Stimulated activated CD8-positive, alpha-beta memory T cell treated with anti-CD3 and anti-CD28 coated beads, Interleukin-12 subunit alpha, Interleukin-12 subunit beta, amount 100 ng/mL, for 1 hour (primary cell): ENCODE measurements around the gene PHF13.
A peak's percentile ranks its signal among the peaks of the same experiment; 100 is the strongest.
"Not testable (repeated sequence)": the region's sequence is repeated elsewhere in the genome, so short reads cannot be mapped to it uniquely, and the experiment has no call there.

ENCODE experiments used
- DNase-seq: peaks from one replicate; pipeline ENCODE4 v3.0.0-alpha.2; 2020; ENCODE audit warnings: low read depth

The PHF13 gene

DNA sequence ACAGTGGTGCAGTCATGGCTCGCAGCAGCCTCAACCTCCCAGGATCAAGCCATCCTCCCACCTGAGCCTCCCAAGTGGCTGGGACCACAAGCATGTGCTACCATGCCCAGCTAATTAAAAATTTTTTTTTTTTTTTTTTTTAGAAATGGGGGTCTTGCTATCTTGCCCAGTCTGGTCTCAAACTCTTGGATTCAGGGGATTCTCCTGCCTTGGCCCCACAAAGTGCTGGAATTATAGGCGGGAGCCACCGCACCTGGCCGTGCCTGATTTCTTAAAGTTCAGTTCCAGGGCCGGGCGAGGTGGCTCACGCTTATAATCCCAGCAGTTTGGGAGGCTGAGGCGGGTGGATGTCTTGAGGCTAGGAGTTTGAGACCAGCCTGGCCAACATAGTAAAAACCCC, 17.5 kb downstream of the PHF13 start:
- no peak for DNase-seq

DNA sequence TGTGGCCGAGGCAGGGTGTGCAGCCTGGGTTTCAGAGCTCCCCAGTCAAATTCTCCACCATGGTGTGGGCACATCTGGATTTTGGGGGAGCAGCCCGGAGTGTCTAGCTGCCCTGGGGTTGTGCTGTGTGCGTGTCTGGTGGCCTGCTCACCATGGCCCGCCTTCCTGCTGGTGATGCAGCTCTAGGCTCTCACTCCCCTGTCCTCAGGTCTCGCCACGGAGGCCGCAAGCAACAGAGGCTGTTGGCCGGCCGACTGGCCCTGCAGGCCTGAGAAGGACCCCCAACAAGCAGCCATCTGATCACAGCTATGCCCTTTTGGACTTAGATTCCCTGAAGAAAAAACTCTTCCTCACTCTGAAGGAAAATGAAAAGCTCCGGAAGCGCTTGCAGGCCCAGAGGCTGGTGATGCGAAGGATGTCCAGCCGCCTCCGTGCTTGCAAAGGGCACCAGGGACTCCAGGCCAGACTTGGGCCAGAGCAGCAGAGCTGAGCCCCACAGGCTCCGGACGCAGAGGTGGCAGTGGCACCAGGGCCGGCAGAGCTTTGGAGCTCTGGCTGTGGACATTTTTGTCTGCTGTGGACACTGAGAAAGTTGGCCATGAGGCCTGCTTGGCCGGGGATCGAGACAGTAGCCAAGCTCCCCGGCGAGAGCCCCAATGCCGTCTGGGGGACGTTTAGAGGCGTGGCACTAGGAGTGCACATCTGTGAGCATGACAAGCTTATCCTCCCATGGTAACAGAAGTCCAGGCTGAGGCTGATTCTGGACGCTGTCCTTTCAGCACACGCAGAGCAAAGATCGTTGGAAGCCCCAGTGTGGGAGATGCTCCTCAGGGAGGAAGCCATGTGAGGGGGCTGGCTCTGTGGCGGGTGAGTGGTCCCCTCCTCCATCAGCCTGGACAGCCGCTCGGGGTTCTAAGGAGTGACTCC, 19.3 kb downstream of the PHF13 start:
- no peak for DNase-seq

DNA sequence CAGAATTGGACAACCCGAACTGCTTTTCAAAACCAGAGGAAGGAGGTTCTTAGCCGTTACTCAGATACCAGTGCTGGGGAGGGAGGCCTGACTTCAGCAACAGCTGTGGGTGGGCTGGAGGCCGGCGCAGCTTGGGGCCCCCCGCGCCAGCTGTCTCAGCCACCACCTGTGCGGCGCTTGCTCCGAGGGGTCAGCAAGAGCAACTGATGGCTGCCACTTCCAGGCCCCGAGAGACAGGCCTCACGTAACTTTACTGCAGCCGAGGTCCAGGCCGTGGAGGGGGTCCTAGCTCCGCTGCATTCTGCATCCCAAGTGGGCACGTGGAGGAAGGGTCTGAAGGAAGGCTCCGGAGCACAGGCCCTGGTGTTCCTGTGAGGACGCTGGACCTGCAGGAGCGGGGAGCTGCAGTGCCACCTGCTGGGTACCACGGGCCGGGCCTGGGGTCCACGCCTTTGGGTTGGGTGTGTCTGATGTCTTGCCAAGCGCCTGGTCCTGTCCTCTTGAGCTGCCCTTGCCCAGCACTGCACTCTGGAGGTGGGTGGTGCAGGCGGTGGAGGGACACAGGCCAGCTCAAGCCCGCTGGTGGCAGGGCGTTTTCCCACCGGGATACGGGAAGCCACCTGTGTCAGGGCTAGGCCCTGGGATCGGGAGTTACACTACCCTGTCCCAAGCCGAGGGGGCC, 21.0 kb downstream of the PHF13 start:
- DNase-seq, result no peak

DNA sequence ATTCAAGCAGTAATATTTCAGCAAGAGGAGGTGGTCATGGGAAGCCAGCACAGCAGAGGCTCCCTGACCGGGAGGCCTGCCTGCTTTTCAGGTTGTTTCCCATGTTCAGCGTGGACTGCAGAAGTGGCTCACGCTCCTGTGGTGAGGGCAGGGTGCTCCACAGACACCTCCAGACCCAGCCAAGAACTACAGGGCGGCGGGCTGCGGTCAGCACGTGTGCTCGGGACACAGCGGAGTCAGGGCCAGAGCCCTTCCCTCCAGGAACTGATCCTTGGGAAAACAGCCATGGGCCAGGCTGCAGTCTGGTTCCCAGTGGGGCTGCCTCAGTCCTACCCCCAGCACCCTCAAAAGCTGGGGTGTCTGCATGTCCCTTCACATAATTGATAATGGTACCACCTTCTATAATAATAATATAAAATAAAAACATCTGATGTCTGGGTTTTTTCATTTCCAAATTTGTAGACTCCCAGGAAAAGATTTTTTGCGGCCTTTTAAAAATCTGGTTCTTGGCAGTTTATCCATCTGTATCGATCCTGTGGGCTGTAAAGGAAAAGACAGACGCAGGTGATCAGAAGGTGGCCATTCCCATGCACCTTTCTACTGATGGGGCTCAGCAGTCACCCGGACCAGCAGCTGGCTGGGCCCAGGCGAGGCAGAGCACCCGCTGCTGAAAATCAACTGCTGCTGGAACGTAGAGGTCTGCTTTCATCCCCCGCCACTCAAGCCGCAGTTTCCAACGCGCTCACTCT, 21.8 kb downstream of the PHF13 start:
- no peak for DNase-seq

DNA sequence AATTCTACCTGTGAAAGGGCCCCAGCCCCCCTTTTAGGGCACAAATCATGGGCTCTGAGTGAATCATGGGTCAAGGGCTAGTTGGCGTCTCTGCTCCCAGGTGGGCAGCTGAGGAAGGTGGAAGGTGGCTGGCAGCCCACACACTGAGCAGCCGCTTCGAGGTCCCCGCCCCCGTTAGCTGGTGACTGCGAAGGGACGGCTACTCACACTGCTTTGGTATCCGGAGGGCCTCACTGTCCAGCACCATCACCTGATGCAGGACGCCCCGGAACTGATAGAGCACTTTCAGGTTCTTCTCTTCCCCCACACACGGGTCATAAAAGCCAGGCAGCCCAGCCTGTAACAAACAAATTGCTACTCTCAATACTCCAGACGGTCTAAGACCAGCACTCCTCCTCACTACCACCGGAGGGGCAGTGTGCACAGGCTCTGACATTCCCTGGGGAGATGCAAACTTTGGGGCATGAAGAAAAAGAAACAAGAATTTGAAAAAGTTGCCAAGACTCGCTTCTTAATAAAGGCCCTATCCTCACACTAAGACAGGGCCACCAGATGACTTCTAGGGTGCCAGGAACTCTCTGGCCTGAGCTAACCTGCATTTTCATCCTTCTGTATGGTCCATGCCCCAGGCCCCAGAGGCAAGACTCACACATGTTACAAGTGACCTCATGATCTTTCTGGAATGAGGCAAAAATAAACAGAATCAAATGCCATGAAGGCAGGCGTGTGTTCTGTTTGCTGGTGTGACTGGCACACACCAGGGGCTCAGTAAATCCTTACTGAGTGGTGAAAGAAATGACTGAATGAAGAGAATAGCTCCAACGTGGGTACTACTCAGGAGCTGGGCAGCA, 22.6 kb downstream of the PHF13 start:
- no peak for DNase-seq

DNA sequence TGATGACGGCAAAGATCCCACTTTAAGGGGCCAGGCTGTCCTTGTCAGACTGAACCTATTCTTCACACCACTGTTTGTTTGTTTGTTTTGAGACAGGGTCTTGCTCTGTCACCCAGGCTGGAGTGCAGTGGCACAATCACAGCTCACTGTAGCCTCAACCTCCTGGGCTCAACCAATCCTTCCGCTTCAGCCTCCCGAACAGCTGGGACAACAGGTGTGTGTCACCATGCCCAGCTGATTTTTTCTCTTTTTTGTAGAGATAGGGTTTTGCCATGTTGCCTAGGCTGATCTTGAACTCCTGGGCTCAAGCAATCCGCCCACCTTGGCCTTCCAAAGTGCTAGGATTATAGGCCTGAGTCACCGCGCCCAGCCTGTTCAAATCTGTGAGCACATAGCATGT, 23.2 kb downstream of the PHF13 start:
- DNase-seq, result not testable (repeated sequence)

DNA sequence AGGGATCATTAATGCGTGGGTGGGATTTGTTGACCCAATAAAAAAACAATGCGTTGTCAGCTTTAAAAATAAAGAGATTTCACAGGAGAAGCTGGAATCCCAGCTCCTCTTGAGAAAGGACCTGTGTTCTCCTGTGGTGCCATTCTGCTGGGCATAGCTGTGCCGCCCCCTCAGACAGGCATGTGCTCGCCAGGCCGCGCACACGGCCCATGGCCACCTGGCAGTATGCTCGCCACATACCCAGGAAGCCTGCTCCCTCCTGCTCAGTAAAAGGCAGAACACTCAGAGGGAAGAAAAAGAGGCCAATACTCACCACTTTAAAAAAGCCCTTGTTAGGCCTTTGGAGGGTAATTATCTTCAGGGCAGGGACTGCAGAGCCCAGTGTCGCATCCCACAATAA, 24.2 kb downstream of the PHF13 start:
- no peak for DNase-seq

DNA sequence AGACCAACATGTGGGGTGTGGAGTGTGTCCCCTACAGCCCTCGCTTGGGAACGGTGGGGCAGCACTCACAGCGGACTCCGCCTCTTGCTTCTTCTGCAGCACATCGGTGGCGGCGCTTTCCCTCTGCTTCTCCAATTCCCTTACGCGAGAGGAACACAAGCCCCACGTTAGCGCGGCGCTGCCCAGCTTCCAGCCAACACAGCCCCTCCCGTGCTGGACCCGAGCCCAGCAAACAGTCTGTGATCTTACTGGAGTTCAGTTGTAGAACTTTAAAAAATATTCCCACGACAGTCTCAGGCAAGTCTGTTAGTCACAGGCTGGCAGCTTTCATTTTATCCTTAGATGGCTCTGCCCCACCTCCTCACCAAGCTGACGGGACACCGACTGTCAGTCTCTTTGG, 24.7 kb downstream of the PHF13 start:
- no peak for DNase-seq

DNA sequence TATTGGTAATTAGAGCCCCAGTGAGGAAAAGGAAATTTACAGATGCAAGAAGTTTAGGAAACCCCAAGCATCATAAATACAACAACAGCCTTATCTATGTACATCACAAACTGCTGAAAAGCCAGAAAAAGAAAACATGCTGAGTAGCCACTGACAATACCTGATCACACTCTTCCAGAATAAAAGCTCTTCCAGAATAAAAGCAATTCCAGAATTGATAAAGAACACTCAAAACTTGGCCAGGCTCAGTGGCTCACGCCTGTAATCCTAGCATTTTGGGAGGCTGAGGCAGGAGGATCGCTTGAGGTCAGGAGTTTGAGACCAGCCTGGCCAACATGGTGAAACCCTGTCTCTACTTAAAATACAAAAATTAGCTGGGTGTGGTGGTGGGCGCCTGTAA, 27.3 kb downstream of the PHF13 start:
- DNase-seq, result not testable (repeated sequence)

DNA sequence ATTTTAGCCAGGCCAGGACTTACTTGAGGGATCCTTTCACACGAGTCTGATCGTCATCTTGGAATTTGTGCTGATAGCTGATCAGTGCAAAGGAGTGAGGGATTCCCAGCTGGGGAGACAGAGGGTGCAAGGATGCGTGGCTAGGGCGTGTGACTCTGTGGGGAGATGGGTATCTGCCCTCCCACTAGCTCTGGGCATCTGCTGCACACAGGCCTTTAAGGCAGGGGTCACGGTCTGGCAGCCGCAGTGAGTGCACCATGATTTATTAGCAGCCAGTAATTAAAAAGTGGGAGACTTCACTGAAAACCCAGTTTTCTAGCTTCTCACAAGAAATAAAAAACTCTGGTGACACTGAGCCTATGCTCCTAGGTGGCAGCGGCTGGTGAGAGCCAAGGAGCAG, 31.5 kb downstream of the PHF13 start:
- no peak for DNase-seq

DNA sequence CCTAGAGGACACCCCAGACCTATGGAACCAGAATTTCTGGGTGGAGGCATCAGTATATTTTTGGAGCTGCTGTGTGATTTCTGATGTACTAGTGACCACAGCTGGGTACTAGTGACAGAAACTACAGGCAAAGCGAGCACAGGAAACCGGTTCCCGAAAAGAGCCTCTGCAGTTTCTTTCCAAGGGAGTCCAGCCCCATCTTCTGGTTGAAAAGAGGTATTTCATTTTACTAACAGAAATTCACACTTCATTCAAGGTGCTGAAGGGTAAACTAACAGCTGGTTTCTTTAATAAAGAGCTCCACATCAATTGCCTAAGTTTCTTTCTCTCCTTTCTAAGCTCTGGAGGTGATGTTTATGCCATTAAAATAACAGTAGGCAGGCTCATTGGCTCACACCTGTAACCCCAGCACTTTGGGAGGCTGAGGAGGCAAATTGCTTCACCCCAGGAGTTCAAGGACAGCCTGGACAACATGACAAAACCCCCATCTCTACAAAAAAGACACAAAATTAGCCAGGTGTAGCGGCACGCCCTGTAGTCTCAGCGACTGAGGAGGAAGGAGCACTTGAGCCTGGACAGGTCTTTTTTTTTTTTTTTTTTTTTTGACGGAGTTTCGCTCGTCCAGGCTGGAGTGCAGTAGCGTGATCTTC, 33.1 kb downstream of the PHF13 start:
- peak; percentile 4 for DNase-seq

DNA sequence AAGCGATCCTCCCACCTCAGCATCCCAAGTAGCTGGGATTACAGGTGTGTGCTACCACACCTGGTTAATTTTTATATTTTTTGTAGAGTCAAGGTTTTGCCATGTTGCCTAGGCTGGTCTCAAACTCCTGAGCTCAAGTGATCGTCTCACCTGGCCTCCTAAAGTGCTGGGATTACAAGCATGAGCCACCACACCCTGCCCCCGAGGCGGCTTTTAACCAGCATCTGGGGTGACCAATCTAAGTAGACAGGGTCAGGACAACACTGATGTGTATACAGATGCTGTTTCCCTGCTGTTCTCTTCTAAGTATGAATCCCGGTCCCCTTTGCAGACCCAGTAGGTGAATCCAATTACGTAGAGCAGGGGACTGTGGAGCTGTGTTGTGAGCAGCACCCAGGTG, 35.0 kb downstream of the PHF13 start:
- no peak for DNase-seq

DNA sequence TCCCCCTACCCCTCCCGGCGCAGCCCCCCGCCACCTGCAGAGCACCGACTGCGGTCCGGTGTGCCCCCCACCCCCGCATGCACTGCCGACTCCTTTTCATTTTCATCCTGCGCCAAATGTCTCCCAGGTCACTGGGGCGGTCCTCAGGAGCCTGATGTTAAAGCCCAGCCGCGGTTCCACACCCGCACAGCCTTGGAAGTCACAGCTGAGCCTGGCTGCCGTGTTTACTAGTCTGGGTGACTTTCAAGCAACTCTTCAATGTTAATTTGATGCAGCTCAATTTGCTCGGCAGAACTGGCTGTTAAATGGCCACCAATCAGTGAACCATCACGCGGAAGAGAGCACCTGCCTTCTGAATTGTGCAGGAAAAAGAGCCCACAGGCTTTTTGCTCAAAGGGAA, 38.4 kb downstream of the PHF13 start:
- no peak for DNase-seq

DNA sequence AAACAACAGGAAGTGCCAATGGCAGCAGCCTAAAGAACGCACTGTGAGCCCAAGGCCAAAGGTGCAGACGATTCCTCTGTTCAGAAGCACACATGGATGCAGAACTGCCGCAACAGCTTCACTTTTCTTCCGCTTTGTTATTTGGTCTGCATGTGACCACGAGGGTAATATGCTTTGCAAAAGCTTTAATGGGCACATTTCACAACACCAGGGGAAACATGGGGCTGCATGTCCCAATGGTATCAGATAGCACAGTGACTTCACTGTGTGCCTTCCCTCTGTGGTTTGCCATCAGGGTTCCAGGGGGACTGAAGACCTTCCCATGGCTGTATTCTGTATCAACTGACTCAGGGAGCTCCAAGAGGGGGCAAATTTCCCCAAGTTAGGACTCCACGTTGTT, 39.5 kb downstream of the PHF13 start:
- DNase-seq, result no peak

DNA sequence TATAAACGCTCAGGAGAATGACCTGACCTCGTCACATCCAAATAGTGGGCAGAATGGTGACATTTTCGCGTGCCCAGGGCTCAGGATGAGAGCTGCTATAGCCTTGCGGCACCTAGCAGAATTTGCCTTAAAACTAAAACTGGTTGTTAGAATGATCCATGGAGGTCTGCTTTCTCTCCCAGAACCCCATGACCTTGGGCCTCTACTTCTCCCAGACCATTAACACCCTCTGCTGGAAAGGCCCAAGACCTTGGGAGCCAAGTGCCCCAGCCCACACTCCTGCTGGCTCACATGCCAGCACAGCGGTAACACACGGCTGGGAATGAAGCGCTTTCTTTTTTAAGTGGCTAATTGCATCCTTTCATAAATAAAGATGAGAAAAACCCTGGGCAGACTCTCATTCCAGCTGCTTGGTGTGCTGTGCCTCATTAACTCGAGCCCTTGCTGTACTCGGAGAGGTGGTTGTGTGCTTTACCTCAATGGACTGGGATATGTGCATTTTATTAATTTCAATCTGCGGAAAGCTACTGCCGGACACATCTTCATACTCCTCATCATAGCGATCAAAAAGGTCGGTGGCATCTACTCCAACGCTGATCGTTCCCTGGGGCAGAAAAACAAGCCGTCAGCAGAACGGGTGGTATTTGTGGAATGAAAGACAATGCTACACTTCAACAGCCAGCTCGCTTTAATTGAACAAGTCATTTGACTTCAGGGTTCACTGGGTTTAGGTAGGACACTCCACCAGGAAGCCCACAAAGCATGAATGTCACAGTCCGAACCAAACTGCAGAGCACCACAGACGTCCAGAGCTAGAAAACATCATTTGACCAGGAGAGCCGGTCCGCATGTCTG, 40.1 kb downstream of the PHF13 start:
- DNase-seq, result no peak

DNA sequence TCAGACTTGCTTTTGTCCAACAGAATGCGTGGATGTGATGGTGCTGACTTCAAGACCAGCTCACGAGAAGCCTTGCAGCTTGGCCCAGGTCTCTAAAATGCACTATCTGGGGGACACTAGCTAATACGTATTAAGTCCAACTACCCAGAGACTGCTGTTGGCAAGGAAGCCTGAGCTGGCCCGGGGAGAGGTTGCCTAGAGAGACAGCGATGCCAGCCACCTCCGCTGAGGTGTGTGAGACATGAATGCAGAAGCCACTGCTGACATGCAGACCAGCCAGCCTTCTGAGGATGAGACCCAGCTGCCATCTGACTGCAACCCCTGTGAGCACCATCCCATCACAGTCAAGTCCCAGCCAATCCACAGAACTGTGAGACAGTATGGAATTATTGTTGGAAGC, 43.6 kb downstream of the PHF13 start:
- no peak for DNase-seq

DNA sequence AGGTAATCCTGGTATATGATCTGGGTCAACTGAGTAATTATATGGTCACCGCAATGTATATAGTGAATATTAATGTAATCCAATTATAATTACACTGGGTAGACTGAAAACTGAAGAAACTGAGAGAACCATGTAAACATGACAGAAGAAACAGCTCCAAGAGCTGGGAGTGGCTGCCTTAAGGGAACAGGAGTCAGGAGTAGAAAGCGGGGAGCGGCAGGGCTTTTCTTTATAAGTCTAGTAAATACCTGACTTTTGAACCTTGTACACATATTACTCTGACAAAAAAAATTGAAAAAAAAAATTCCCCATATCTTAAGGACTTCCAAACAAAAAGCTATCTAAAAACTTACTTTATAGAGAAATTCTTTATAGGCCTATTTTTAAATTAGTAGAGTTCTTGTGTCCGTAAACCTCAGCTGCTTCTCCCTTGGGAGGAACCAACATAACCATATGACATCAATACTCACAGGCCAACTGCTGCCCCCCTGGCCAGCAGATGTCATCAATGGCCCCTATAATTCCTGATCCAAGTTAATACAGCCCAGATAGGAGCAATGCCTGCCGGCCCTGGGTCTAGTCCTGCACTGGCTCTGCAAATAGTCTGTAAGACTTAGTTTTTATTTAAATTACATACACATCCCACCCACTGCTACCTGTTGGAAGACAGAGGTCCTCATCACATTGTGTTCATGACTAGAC, 45.0 kb downstream of the PHF13 start:
- DNase-seq, result no peak

DNA sequence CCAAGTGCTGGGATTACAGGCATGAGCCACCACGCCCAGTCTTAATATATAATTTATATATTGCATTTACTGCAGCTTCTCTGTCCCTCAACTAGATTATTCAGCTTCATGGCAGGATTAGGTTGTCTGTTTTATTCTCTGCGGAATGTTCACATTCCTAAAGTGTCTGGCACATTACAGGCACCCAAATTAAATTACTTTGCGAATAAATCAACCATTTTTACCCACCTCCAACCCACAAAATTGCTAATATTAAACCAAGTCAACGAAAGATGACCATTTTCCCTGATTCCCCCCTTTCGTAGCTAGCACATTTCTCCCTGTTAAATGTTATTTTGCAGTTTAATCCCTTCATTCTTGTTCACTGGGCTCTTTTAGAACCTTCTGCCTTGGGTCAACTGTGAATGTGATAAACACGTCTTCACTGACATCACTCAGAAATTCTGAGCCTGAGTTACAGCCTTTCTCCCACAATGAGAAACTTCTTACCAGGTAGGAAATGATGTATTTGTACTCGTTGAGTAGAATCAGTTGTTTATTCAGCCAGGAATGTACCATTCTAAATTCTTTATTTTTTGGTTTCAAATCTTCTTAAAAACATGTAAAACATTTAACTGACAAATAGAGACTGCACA, 47.0 kb downstream of the PHF13 start:
- DNase-seq, result no peak

DNA sequence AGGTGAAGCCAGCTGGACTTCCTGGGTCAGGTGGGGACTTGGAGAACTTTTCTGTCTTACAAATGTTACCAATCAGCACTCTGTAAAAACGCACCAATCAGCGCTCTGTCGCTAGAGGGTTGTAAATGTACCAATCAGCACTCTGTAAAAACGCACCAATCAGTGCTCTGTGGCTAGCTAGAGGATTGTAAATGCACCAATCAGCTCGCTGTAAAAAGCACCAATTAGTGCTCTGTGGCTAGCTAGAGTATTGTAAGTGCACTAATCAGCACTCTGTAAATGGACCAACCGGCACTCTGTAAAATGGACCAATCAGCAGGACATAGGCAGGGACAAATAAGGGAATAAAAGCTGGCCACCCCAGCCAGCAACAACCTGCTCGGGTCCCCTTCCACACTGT, 48.9 kb downstream of the PHF13 start:
- DNase-seq, result not testable (repeated sequence)
